Measurements from ENCODE around the gene KCTD21. TPM values are rescaled to one million over a fixed set of nuclear protein-coding genes. Genes with fewer than 3 reads are reported as not detected.

KCTD21 gene
- total RNA-seq, 1 experiment from 2014 or later = 9.7 TPM

DNA sequence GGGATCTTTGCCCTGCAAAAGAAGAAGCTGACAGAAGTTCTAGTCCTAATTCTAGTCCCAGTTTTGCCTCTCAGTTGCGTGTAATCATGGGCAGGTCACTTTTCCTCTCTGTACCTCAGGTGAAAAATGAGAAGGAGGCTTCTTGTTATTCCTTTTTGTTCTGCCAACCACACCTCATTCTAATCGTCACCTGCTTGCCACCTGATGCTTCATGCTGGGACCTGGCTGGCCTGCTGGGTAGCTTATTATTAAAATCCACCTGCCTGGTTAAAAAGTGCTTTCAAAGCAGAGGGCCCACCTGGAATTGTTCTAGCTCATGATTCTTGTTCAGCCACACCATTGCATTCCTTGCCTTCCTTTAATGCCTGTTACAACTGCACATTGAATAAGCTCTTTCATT lies 40.6 kb downstream of the KCTD21 start:
- Histone ChIP-seq H3K27me3 (ENCODE audit: control insufficient read depth, insufficient read depth, low read length) (no peaks in the 10 kb centered on the region), H3K4me1 (ENCODE audit: control insufficient read depth, insufficient read depth, low read length) (peaks cover 5% of the 10 kb centered on the region; the same call in 1 of the 2 replicates), H3K36me3 (ENCODE audit: control insufficient read depth, insufficient read depth, low read length) (no peaks in the 10 kb centered on the region), H3K4me3 (ENCODE audit: low read depth in 2 of 2, low read length in 2 of 2) (no peak overlapping the region), H3K9me3 (ENCODE audit: control insufficient read depth, insufficient read depth, low read depth, low read length) (no peaks in the 10 kb centered on the region), H3K27ac (ENCODE audit: low read length) (no peak overlapping the region)
- no peak for DNase-seq (ENCODE audit: low read depth, low spot score)
- intact Hi-C loops (cut with micrococcal nuclease; ENCODE audit: unreplicated experiment) = no loop called here
- no TSS peak for BruUV-seq (replicated peaks)
- ChIA-PET POLR2A (interaction anchor here (0.7 kb wide), 1 partner anchor 182 kb away, joined by 4 read pairs; no protein-coding TSS in a partner anchor), CTCF (interaction anchor here (0.5 to 0.6 kb wide), 2 partner anchors 112 to 207 kb away, joined by 5 to 9 read pairs; no protein-coding TSS in a partner anchor)
- TF ChIP-seq TCF7L2 (IDR thresholded peaks at IDR 0.05; ENCODE audit: low read depth, low read length) (no peak), POLR2AphosphoS5 (IDR thresholded peaks at IDR 0.05; ENCODE audit: low read depth, low read length) (no peak), CTCF (IDR thresholded peaks at IDR 0.05) (no peak), SIN3A (IDR thresholded peaks at IDR 0.05; ENCODE audit: borderline replicate concordance, insufficient read depth, low read depth, low read length) (no peak)
- TF ChIP-seq, protein P1, sequence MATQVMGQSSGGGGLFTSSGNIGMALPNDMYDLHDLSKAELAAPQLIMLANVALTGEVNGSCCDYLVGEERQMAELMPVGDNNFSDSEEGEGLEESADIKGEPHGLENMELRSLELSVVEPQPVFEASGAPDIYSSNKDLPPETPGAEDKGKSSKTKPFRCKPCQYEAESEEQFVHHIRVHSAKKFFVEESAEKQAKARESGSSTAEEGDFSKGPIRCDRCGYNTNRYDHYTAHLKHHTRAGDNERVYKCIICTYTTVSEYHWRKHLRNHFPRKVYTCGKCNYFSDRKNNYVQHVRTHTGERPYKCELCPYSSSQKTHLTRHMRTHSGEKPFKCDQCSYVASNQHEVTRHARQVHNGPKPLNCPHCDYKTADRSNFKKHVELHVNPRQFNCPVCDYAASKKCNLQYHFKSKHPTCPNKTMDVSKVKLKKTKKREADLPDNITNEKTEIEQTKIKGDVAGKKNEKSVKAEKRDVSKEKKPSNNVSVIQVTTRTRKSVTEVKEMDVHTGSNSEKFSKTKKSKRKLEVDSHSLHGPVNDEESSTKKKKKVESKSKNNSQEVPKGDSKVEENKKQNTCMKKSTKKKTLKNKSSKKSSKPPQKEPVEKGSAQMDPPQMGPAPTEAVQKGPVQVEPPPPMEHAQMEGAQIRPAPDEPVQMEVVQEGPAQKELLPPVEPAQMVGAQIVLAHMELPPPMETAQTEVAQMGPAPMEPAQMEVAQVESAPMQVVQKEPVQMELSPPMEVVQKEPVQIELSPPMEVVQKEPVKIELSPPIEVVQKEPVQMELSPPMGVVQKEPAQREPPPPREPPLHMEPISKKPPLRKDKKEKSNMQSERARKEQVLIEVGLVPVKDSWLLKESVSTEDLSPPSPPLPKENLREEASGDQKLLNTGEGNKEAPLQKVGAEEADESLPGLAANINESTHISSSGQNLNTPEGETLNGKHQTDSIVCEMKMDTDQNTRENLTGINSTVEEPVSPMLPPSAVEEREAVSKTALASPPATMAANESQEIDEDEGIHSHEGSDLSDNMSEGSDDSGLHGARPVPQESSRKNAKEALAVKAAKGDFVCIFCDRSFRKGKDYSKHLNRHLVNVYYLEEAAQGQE (IDR thresholded peaks at IDR 0.05; ENCODE audit: insufficient read depth in 1 of 2, low read depth in 2 of 2, low read length in 1 of 2) = no peak
- ATAC-seq = no peak
- in situ Hi-C loops (cut with HindIII; ENCODE audit: low pct_unique_long_range_greater_than_20kb, low sequenced_read_pairs) = no loop called here

- BruUV-seq (replicated peaks) = no TSS peak
- no peak for ATAC-seq
- no peaks in the 10 kb centered on the region for H3K9me3 ChIP-seq (ENCODE audit: control insufficient read depth, insufficient read depth, low read depth, low read length)
- DNase-seq (ENCODE audit: low read depth, low spot score) = no peak
- no peak overlapping the region for H3K4me3 ChIP-seq (ENCODE audit: low read depth in 2 of 2, low read length in 2 of 2)
- TF ChIP-seq POLR2AphosphoS5 (IDR thresholded peaks at IDR 0.05; ENCODE audit: low read depth, low read length) (no peak), SIN3A (IDR thresholded peaks at IDR 0.05; ENCODE audit: borderline replicate concordance, insufficient read depth, low read depth, low read length) (no peak), CTCF (IDR thresholded peaks at IDR 0.05) (no peak), TCF7L2 (IDR thresholded peaks at IDR 0.05; ENCODE audit: low read depth, low read length) (no peak)
- TF ChIP-seq, protein P1 (IDR thresholded peaks at IDR 0.05; ENCODE audit: insufficient read depth in 1 of 2, low read depth in 2 of 2, low read length in 1 of 2) = no peak
- intact Hi-C loops (cut with micrococcal nuclease; ENCODE audit: unreplicated experiment) (no loop called here), in situ Hi-C loops (cut with HindIII; ENCODE audit: low pct_unique_long_range_greater_than_20kb, low sequenced_read_pairs) (no loop called here)
- no peaks in the 10 kb centered on the region for H3K36me3 ChIP-seq (ENCODE audit: control insufficient read depth, insufficient read depth, low read length)
- CTCF ChIA-PET = no interaction called here
- no peak overlapping the region for H3K27ac ChIP-seq (ENCODE audit: low read length)
- POLR2A ChIA-PET = no interaction called here
- no peaks in the 10 kb centered on the region for H3K4me1 ChIP-seq (ENCODE audit: control insufficient read depth, insufficient read depth, low read length)
- H3K27me3 ChIP-seq (ENCODE audit: control insufficient read depth, insufficient read depth, low read length) = no peaks in the 10 kb centered on the region
Measured at GRCh38 chr11:78145511-78146025, 42.9 kb downstream of the KCTD21 start.

All from Panc1 (cell line).